GM19463 (cell line): ENCODE data around the gene ARFRP1.

ENCODE experiments used
- ATAC-seq: cut with Tn5 transposase; IDR thresholded peaks from one replicate; pipeline ENCODE4 v1.9.1; 2021; ENCODE audit warnings: mild to moderate bottlenecking, moderate library complexity; ENCODE audit not compliant: unreplicated experiment

ARFRP1 gene

DNA sequence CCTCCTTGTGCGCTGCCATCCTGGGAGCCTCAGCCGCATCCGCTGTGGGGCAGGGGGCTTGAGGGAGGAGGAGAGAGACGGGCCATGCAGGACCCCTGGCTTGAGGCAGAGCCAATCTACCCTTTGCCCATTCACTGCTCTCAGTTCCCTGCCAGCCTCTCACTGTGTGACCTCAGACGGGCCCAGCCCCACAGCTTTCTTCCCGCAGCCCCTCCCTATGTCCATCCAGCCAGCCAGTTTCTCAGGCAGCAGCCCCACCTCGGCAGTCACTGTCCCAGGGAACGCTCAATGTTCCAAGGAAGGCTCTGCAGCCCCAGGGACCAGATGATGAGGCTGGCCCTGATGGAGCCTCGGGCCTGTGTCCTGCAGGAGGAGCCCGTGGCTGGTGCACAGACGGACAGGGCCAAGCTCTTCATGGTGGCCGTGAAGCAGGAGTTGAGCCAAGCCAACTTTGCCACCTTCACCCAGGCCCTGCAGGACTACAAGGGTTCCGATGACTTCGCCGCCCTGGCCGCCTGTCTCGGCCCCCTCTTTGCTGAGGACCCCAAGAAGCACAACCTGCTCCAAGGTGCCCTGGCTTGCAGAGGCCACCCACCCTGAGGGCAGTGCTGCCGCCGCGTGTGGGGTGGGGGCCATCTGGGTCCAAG lies 15.2 kb downstream of the ARFRP1 start:
- no peak for ATAC-seq

DNA sequence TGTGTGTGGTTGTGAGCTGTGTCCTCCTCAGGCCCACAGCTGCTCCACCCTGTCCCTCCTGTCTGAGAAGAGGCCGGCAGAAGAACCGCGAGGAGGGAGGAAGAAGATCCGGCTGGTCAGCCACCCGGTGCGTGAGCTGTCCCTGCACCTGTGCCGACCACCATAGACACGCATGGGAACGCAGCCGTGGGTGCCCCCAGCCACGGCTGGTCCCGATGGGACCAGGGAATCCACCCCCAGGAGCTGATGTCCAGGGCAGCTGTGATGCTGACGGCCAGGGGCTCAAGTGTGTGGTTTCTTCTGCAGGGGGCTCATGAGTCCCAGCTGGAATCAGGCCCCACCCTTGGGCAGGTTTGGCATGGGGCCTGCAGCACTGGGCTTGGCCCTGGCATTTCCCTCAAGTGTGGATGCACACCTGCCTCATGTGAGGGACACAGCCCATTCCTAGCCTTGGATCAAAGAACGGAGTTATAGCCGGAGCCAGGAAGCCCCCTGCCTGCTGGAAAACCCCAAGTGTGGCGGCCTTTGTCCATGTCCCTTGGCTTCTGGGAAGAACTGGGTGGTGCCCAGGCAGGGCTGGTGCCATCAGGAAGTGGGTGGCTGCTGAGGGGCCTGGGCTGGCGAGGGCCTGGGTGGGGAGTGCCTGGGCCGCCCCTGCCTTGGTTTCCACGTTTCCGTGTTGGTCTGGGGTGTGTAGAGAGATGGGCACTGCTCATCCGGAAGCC lies 15.9 kb downstream of the ARFRP1 start:
- no peak for ATAC-seq

GRCh38 chr20:63690898-63691710 lies 16.7 kb downstream of the ARFRP1 start:
- no peak for ATAC-seq

GRCh38 chr20:63690003-63690897 lies 17.5 kb downstream of the ARFRP1 start:
- no peak for ATAC-seq

DNA sequence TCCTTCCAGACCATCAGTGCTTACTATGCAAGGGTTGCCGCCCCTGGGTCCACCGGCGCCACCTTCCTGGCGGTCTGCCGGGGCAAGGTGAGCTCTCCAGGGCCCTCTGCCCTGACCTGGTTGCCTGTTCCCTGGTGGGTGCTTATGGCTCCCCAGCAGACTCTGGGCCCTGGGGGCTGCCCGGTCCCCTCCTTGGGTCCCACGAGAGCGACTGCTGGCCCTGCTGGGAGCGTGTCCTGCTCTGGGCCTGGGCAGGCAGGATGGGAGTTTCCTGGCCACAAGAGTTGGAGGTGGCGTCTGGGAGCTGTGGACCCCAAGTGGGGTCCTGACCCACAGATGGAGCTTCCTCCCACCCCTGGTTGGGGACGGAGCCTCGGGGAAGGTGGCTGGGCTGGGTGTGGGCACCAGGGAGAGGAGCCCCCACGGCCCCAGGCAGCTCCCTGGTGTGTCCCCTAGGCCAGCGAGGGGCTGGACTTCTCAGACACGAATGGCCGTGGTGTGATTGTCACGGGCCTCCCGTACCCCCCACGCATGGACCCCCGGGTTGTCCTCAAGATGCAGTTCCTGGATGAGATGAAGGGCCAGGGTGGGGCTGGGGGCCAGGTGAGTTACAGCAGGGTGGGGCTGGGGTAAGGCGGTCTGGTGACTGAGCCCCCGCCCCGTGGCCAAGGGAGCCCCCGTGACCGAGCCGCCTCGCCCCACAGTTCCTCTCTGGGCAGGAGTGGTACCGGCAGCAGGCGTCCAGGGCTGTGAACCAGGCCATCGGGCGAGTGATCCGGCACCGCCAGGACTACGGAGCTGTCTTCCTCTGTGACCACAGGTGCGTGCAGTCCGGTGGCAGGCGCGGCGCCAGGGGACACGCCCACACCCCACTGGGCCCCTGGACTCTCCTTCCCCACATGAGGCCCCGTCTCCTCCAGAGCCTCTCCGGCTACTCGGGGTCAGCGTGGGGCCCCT lies 18.5 kb downstream of the ARFRP1 start:
- ATAC-seq = no peak

GRCh38 chr20:63688228-63689045 lies 19.3 kb downstream of the ARFRP1 start:
- ATAC-seq = no peak

GRCh38 chr20:63687419-63688178 lies 20.2 kb downstream of the ARFRP1 start:
- ATAC-seq = no peak

DNA sequence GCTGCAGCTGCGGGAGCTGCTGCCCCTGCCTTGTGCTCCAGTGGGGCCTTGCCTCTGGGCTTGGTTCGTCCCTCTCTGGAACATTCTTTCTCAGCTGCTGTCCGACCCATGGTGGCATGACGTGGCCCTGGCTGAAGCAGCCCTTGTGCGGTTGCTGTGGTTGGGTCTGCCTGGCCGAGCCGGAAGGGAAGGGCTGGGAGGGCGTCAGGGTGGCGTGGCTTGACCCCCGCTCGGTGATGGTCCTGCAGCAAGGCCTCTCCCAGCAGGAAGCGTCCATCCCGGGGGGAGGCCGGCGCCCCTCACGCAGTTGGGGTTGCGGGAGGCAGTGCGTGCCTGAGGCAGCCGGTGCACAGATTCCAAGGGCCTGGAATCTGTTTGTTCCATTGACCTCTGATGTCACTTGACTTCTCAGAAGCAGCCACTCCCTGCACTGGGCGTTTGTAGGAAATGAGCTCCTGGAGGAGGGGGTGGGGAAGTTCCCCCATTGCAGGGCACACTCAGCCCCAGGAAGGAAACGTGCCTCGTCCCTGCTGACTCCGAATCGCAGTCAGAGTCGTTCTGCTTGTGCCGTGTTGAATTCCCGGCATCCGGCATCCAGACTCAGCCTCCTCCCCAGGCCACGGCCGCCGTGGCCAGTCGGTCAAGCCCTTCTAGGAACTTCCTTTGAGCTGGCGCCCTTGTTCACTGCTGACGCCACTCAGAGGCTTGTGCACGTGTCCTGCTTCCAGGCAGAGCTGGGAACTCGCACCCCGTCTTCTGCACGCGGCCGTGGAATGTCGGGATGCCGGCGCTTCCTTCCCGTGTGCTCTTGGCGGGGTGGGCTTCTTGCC lies 21.1 kb downstream of the ARFRP1 start:
- ATAC-seq = no peak

GRCh38 chr20:63686094-63686491 lies 21.7 kb downstream of the ARFRP1 start:
- no peak for ATAC-seq

GRCh38 chr20:63685269-63686026 lies 22.3 kb downstream of the ARFRP1 start:
- ATAC-seq = no peak

GRCh38 chr20:63682384-63683139 lies 25.2 kb downstream of the ARFRP1 start:
- no peak for ATAC-seq

DNA sequence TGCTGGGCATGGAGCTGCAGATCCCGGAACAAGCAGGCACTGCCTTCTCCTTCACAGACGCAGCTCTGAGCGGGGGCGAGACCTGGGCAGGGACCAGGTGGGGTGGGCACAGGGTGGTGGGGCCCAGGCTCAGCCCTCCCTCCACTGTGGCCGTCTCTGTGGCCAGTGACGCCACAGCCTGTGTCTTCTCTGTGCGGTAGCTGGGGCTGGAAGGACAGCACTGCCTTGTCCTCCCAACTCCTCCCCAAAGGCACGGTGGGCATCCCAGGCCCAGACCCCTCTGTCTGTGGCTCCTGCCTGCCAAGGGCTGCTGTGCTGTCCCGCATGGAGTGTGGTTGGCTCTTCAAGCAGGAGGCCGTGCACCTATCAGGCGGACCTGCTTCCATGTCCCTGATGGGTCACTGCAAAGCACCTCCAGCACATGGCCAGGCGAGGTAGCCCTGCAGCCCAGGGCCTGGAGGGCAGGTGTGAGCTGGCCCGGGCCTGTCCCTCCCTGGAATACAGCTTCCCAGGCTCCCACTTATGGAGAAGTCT lies 26.1 kb downstream of the ARFRP1 start:
- ATAC-seq = no peak

DNA sequence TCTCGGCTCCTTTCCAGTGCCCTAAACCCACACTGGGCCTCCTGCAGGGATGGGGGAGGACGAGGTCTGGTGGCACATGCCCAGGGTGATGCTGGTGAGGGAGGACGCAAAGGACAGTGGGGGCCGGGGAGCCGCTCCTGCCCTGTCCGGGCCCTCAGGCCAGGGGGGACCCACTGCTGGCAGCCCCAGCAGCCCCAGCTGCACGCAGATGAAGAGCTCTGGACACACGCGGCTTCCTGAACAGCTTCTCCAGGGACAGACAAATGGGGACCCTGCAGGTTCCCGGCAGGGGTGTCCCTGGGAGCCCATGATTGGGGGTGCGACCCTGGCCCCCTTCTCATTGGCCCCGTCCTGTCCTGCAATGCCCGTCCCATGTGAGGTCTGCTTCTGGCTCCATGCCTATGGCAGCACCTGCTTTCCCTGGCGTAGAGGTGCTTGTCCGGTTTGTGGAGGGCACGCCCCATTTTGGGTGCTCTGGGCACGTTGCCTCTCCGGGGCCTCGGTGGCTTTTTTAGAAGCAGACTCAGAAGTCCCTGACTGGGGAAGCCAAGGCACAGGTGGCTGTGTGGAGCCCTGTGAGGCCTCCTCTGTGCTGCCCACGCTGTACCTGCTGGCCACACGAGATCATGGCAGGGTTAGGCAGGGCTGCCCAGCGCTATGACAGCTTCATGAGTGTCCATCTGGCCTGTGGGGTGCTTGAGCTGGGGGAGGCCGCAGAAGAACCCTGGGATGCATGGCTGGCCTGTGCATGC lies 26.7 kb downstream of the ARFRP1 start:
- ATAC-seq = no peak

- ATAC-seq = no peak
Observed at GRCh38 chr20:63680427-63680826, 27.3 kb downstream of the ARFRP1 start.

GRCh38 chr20:63679799-63680305 lies 27.9 kb downstream of the ARFRP1 start:
- ATAC-seq = no peak
